Raji (cell line): ENCODE measurements around the gene NMRK2.

Experiments used
- POLR2A ChIP-seq: IDR thresholded peaks from 2 replicates; pipeline ENCODE4 v1.6.1; 2011; ENCODE audit warnings: low read depth, low read length, control low read depth; ENCODE audit not compliant: insufficient read depth

The NMRK2 gene, protein sequence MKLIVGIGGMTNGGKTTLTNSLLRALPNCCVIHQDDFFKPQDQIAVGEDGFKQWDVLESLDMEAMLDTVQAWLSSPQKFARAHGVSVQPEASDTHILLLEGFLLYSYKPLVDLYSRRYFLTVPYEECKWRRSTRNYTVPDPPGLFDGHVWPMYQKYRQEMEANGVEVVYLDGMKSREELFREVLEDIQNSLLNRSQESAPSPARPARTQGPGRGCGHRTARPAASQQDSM

DNA sequence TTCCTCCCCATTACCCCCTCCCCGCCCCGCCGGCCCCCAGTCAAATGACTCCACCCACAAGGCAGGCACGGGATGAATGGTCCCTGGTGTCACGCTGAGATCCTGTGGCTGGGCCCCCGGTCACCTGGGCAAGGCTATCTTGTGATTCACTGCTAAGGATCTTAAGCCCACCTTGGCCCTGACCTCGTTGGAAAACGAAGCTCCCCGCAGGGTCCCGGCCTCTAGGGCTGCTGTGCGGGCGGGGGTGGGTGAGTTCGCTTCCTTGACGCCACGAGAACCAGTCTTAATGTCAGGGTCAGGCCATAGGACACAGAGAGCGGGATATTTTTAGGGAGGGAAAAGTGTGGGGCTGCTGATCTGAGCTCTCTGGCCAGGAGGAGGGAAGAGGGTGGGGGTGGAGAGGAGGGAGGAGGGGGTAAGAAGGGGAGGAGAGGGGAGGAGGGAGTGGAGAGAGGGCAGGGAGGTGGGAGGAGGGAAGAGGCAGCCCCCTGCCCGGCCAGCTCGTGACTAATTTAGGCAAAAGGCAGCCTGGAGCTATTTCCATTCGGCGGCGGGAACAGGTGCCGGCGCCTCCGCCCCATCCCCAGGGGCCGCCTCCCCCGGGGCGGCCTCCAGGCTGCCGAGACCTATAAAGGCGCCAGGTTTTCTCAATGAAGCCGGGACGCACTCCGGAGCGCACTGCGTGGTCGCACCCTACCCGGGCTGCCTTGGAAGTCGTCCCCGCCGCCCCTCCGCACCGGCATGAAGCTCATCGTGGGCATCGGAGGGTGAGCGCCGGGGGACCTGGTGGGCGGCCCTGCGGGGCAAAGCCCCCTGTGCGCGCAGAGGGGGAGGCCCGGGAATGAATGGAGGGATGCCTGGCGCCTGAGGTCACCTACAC is at the start of gene NMRK2:
Gene NMRK2 (plus strand): TSS at position 139 of the 880 bp plus-strand sequence. CDS start 603 bp downstream, at position 742.
- no peak for TF ChIP-seq POLR2A

DNA sequence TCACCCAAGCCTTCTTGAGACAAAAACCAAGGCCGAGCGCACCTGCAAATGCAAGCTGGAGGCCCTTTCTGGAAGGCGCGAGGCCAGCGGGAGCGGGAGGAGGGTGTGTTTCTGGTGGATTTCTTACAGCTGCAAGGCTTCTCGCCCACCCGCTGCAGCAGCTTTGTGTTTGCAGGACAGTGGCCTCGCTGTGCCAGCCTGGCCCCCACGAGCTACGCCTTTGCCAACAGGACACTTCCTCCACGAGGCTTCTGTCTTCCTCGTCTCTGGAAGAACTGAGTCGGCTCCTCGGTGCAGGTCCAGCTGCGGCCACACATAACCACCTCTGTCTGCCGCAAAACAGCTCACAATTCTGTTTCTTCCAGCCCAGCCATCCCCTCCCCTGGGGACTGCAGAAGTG is 42.3 kb upstream of the NMRK2 start:
- TF ChIP-seq POLR2A = no peak

DNA sequence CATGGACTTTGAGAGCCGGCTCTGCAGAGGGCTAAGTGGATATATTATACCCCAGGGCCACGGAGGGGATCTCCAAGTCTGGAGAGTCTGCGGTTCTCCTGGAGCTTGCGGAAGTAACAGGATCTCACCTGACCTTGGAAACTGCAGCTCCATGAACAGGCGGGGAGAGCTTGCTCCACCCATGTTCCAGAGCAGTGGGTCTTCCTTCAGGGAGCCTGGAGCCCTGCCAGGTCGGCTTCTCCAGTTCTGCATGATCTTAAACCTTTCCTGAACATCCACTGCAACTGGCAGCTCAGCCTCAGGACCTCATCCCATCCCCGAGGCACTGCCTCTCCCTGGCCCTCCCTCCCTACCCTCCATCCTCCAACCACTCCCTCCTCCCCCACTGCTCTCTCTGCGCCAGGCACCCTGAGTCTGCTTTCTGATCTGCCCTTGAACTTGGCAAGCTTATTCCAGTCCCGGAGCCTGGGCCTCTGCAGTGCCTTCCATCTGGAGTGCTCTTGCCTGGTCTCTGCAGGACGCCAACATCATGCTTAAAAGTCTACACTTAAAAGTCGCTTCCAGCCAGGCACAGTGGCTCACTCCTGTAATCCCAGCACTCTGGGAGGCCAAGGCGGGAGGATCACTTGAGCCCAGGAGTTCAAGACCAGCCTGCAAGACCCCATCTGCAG is 39.2 kb upstream of the NMRK2 start:
- TF ChIP-seq POLR2A = no peak

- TF ChIP-seq POLR2A = no peak
These were observed 37.1 kb upstream of the NMRK2 start for GRCh38 chr19:3895788-3896187.

DNA sequence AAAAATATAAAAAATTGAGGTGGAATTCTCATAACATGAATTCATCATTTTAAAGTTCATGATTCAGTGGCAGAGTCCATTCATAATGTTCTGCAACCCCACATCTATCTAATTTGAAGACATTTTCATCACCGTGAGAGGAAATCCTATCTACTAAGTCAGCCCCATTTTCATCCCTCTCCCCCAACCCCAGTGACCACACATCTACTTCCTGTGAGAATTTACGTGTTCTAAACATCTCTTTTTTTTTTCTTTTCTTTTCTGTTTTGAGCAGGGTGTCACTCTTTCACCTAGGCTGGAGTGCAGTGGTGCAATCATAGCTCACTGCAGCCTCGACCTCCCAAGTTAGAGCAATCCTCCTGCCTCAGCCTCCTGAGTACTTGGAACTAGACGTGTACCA is 34.9 kb upstream of the NMRK2 start:
- no peak for TF ChIP-seq POLR2A

- no peak for TF ChIP-seq POLR2A
These were observed 34.4 kb upstream of the NMRK2 start for GRCh38 chr19:3898426-3898825.

DNA sequence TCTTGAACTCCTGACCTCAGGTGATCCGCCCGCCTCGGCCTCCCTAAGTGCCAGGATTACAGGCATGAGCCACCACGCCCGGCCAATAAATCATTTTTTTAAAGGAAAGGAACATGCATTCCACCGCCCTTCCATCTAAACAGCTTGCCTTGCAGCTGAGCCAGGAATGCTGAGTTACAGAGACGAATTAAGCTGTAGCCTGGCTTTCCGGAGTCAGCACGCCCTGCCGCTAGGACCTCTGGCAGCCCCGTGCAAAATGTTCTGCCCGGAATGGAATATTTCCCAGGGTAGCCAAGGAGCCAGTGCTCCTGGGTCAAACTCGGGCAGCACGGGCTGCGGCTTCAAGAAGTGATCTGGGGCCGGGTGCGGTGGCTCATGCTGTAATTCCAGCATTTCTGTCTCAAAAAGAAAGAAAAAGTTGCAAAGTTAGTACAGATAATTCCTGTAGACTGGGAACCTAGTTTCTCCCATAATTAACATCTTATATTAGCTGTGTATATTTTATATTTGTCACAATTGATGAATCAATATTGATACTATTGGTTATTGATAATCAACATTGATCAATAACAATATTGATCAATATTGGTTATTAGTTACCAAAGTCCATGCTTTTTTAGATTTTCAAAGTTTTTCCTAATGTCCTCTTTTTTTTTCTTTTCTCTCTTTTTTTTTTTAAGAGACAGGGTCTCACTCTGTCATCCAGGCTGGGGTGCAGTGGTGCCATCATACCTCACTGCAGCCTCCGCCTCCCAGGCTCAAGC is 33.2 kb upstream of the NMRK2 start:
- TF ChIP-seq POLR2A = no peak

GRCh38 chr19:3902317-3902973 is 30.4 kb upstream of the NMRK2 start:
- TF ChIP-seq POLR2A = no peak

GRCh38 chr19:3904233-3904632 is 28.6 kb upstream of the NMRK2 start:
- TF ChIP-seq POLR2A = no peak

GRCh38 chr19:3907626-3908265 is 25.1 kb upstream of the NMRK2 start:
- no peak for TF ChIP-seq POLR2A

- no peak for TF ChIP-seq POLR2A
These were observed 24.4 kb upstream of the NMRK2 start for GRCh38 chr19:3908266-3909054.

- TF ChIP-seq POLR2A = no peak
These were observed 22.8 kb upstream of the NMRK2 start for GRCh38 chr19:3910105-3910504.

GRCh38 chr19:3914199-3914598 is 18.7 kb upstream of the NMRK2 start:
- no peak for TF ChIP-seq POLR2A
